Measurements from ENCODE around the gene H2AZ1. TPM values are rescaled to one million over a fixed set of nuclear protein-coding genes. Genes with fewer than 3 reads are reported as not detected.

The H2AZ1 gene
- total RNA-seq, result 98.5 TPM
- 154 TPM for polyA plus RNA-seq (ENCODE audit: insufficient read depth, low read depth, low replicate concordance)
- long read RNA-seq, donor 1, transcript H2AFZ-201 (5 exons, 979 nt), result major isoform, 236 of 268 reads
- long read RNA-seq, donor 1, transcript H2AFZ-203 (4 exons, 1,254 nt), result minor isoform, 9 of 268 reads
- long read RNA-seq, donor 1, partial matches to known transcripts, result 0 of 268 reads
- long read RNA-seq, donor 1, other reads (novel, unspliced or antisense), result 23 of 268 reads
- long read RNA-seq, donor 2, transcript H2AFZ-201 (5 exons, 979 nt), result major isoform, 206 of 244 reads
- long read RNA-seq, donor 2, transcript H2AFZ-203 (4 exons, 1,254 nt), result minor isoform, 8 of 244 reads
- long read RNA-seq, donor 2, partial matches to known transcripts, result 11 of 244 reads
- long read RNA-seq, donor 2, other reads (novel, unspliced or antisense), result 16 of 244 reads
- long read RNA-seq, donor 3, transcript H2AFZ-201 (5 exons, 979 nt), result major isoform, 222 of 261 reads
- long read RNA-seq, donor 3, transcript H2AFZ-203 (4 exons, 1,254 nt), result minor isoform, 5 of 261 reads
- long read RNA-seq, donor 3, partial matches to known transcripts, result 8 of 261 reads
- long read RNA-seq, donor 3, other reads (novel, unspliced or antisense), result 24 of 261 reads
- long read RNA-seq, donor 4, transcript H2AFZ-201 (5 exons, 979 nt), result major isoform, 156 of 165 reads
- long read RNA-seq, donor 4, transcript H2AFZ-203 (4 exons, 1,254 nt), result minor isoform, 9 of 165 reads
- long read RNA-seq, donor 4, partial matches to known transcripts, result 0 of 165 reads
- long read RNA-seq, donor 4, other reads (novel, unspliced or antisense), result 0 of 165 reads
- long read RNA-seq, donor 5, transcript H2AFZ-201 (5 exons, 979 nt), result major isoform, 19 of 19 reads
- long read RNA-seq, donor 5, partial matches to known transcripts, result 0 of 19 reads
- long read RNA-seq, donor 5, other reads (novel, unspliced or antisense), result 0 of 19 reads
- long read RNA-seq, donor 6, transcript H2AFZ-201 (5 exons, 979 nt), result major isoform, 660 of 894 reads
- long read RNA-seq, donor 6, transcript H2AFZ-203 (4 exons, 1,254 nt), result minor isoform, 23 of 894 reads
- long read RNA-seq, donor 6, partial matches to known transcripts, result 109 of 894 reads
- long read RNA-seq, donor 6, other reads (novel, unspliced or antisense), result 96 of 894 reads
- long read RNA-seq, donor 7, transcript H2AFZ-201 (5 exons, 979 nt), result major isoform, 44 of 57 reads
- long read RNA-seq, donor 7, partial matches to known transcripts, result 2 of 57 reads
- long read RNA-seq, donor 7, other reads (novel, unspliced or antisense), result 7 of 57 reads
- long read RNA-seq, donor 8, transcript H2AFZ-203 (4 exons, 1,254 nt), result minor isoform, 13 of 319 reads
- long read RNA-seq, donor 8, transcript H2AFZ-201 (5 exons, 979 nt), result major isoform, 268 of 319 reads
- long read RNA-seq, donor 8, partial matches to known transcripts, result 5 of 319 reads
- long read RNA-seq, donor 8, other reads (novel, unspliced or antisense), result 30 of 319 reads
- long read RNA-seq, donor 9, transcript H2AFZ-201 (5 exons, 979 nt), result major isoform, 121 of 136 reads
- long read RNA-seq, donor 9, partial matches to known transcripts, result 0 of 136 reads
- long read RNA-seq, donor 9, other reads (novel, unspliced or antisense), result 11 of 136 reads
- long read RNA-seq, donor 10, transcript H2AFZ-201 (5 exons, 979 nt), result major isoform, 167 of 214 reads
- long read RNA-seq, donor 10, transcript H2AFZ-203 (4 exons, 1,254 nt), result minor isoform, 9 of 214 reads
- long read RNA-seq, donor 10, partial matches to known transcripts, result 17 of 214 reads
- long read RNA-seq, donor 10, other reads (novel, unspliced or antisense), result 17 of 214 reads

DNA sequence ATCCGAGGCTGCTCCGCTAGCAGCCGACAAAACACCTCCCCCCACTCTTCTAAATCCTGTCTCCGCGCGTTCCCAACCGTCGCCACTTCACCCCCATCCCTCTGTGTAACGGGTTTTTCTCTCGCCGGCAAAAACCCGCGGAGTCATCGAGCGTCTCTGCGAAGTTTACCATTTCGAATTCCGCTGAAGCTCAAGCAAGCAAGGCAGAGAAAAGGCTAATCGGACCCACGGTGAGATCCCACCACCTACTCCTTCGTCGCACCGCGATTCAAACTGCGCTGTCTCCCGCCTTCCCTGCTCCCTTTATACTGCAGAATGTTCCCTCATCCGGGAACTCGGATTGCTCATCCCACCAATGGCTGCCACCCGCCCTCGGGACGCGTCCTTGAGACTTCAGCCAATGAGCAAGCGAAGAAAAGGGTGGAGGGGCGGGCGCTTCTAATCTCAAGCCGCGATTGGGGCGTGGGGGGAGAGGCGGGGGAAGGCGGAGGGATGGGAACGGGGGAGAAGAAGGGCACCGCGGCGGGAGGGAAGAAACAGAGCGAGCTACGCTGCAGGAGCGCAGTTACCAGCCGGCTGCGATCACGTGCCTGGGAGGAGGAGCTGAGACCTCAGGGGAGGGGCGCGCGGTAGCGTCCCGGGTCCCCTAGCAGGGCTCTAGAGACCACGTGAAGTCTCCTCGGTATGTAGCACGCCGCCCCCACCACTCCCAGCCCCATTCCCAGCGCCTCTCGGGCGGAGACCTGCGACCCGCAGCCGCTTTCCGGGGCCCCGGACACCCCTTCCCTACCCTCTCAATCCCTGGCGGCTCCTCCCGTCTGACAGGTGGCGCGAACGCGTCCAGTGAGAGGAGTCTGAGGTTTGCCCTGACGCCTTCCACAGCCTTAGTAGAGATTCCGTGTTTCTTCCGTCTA is at the start of gene H2AZ1:
Gene H2AZ1 (minus strand): TSS at position 277 of the 914 bp plus-strand sequence. CDS start 105 bp downstream, at position 172.
- FAIRE-seq (no peak), DNase-seq (peak; percentile 99 to 100 (median 99))
- TF ChIP-seq CTCF (IDR thresholded peaks at IDR 0.05; ENCODE audit: borderline replicate concordance, extremely low read depth, insufficient read depth), result no peak
- Histone ChIP-seq H3K27me3 (ENCODE audit: control insufficient read depth, insufficient read depth, low read length) (no peaks in the 10 kb centered on the region), H3K4me3 (ENCODE audit: low read length in 3 of 3) (peak within 1 kb of the TSS; percentile 93 to 96 (median 94)), H3K36me3 (ENCODE audit: control insufficient read depth in 2 of 3, insufficient read depth in 3 of 3, low read length in 3 of 3) (no peaks in the 10 kb centered on the region), H3K4me1 (ENCODE audit: control insufficient read depth in 2 of 3, insufficient read depth in 2 of 3, low read depth in 1 of 3, low read length in 3 of 3) (peaks cover 0 to 19% (median 13%) of the 10 kb centered on the region in 3 donors), H3K9ac (ENCODE audit: low read length in 3 of 3) (peak within 1 kb of the TSS; percentile 84 to 95 (median 86)), H3K27ac (ENCODE audit: low read depth in 2 of 2, low read length in 2 of 2) (peak within 1 kb of the TSS; percentile 86 to 89), H3K9me3 (ENCODE audit: control insufficient read depth in 2 of 3, insufficient read depth in 1 of 3, low read length in 3 of 3) (no peaks in the 10 kb centered on the region)
- intact Hi-C loops (cut with DNase I), result no loop called here

- Histone ChIP-seq H3K9ac (ENCODE audit: low read length in 3 of 3) (no peak overlapping the region), H3K4me3 (ENCODE audit: low read length in 3 of 3) (no peak overlapping the region), H3K36me3 (ENCODE audit: control insufficient read depth in 2 of 3, insufficient read depth in 3 of 3, low read length in 3 of 3) (no peaks in the 10 kb centered on the region), H3K4me1 (ENCODE audit: control insufficient read depth in 2 of 3, insufficient read depth in 2 of 3, low read depth in 1 of 3, low read length in 3 of 3) (no peaks in the 10 kb centered on the region), H3K27me3 (ENCODE audit: control insufficient read depth, insufficient read depth, low read length) (no peaks in the 10 kb centered on the region), H3K27ac (ENCODE audit: low read depth in 2 of 2, low read length in 2 of 2) (no peak overlapping the region), H3K9me3 (ENCODE audit: control insufficient read depth in 2 of 3, insufficient read depth in 1 of 3, low read length in 3 of 3) (no peaks in the 10 kb centered on the region)
- TF ChIP-seq CTCF (IDR thresholded peaks at IDR 0.05; ENCODE audit: borderline replicate concordance, extremely low read depth, insufficient read depth), result peak; percentile 23
- peak; percentile 15 for FAIRE-seq
- peak in 2 of 5 donors; percentile 13 to 31 for DNase-seq
- intact Hi-C loops (cut with DNase I), result no loop called here
Observed at GRCh38 chr4:99998062-99998867, 48.2 kb upstream of the H2AZ1 start.
